Endothelial cell of hepatic sinusoid (primary cell): ENCODE data around the gene MMP20.

ENCODE experiments used
- in situ Hi-C: cut with HindIII; loops from 2 replicates; pipeline ENCODE4 v1.10.0; 2017; ENCODE audit warnings: low sequenced_read_pairs

Gene MMP20

DNA sequence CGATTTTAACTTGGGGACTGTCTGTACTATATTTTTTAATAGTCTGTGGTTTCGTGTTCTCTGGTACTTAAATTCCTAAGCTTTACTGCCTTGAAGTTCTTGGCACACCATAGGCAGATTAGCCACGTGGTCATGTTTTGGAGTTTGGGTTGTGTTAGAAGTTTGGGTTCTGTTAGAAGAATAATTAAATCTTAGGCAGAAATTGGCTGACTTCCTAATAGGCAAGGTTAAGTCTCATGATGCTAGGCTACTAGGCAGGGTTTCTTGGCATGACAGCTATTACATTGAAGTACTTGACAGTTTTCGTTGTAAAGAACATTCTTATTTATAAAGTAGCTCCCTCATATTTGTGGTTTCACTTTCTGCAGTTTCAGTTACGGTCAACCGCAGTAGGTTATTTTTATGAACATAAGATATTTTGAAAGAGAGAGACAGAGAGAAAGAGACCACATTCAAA is 64.5 kb downstream of the MMP20 start:
- in situ Hi-C loops, result no loop called here

DNA sequence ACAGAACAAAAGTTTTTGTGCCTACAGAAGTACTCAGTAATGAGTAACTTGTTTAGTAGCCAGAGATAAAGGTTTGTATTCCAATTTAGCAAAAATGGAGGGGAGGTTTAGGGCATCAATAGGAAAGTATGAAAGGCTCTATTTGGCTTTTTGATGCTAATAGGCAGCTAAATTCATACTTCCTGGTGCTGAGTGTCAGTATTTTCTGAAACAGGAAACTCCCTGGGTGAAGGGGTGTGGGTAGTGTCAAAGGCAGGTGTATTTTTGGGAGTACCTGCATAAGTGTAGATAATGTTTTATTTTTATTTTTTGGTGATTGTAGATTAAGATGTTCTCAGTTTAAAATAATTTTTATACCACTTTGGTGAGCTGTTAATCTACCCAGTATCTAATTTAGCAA is 65.3 kb downstream of the MMP20 start:
- in situ Hi-C loops, result no loop called here

DNA sequence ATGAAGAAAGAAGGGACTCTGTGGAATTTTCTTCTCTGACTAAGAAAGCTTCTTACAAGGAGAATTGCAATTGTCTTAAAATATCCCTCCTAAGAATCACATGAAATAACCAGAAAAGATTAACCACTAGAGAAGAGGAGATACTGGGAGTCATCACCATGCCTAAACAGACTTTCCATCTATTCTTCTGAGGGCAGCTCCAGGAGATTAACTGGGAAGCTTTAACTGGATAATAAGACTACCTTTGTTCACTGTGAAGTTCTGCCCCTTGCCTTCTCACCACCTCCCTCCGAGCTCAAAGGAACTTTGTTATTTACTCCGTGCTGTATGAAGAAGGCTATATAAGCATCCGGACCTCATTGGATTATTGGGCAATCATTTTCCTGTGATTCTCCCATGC is 70.0 kb downstream of the MMP20 start:
- in situ Hi-C loops, result no loop called here

DNA sequence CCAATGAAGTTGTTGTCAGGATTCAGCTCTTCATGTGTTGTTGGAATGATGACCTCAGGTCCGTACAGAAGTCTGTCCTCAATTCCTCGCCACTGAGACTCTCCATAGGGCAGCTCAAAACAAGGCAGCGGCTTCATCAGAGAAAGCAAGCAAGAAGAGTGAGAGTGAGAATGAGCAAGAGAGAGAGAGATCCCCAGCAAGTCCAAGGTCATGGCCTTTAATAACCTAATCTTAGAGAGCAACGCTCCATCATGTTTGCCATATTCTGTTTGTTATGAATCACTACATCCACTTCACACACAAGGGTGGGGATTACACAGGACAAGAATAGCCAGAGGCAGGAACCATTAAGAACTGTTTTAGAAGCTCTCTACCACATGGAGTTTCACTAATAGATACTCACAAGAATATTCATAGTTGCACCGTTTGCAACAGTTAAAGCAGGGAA is 71.3 kb downstream of the MMP20 start:
- in situ Hi-C loops, result no loop called here

DNA sequence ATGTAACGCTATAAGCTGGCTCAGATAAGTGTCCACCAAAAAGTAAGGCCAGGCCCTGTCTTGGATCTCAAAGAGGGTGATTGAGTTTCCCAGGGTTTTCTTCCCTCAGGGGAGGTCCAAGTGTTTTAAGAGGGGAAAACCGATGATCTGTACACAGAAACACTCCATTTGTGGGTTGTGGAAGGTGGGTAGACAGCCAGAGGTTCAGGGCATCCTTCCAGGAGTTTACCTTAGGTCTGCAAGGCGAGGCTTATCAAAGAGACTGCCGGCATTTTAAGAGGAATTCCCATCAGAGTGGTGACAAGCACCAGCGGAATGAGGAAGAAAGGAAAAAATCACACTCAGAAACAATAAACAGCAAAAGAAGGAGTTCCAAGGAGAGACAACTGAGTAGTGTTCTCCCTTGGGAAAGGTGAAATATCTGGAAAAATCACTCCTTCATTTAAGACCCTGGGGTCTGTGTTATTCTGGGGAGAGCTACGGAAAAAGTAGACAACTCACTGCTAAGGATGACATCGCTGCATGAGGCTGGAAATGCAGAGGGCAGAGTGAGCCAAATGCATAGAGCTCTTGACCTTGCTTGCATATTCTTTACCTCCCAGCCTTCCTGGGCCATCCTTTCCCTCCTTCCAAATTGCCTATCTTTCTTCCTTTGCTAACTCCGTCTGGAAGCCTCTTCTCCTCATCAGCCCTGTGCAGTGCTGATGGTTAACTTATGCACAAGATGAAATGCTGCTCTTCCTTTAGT is 72.5 kb downstream of the MMP20 start:
- in situ Hi-C loops, result no loop called here

DNA sequence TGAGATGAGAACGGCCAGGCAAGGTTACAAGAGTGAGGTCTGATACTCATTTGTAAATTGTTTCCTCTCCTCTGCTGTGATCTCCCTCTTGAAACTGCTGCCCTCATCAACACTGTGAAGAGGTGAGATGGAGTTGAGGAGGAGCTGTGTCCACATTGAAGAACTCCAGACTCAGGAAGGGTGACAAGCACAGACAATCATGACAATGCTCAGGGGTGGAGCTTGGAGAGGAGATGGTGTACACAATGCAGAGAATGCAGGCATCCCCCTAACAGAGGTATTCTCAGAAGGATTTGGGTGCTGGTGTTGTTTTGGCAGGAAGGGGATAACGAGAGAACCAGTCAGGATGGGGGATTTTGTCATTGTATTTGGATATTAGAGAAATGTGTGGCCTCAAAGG is 73.1 kb downstream of the MMP20 start:
- in situ Hi-C loops, result no loop called here

DNA sequence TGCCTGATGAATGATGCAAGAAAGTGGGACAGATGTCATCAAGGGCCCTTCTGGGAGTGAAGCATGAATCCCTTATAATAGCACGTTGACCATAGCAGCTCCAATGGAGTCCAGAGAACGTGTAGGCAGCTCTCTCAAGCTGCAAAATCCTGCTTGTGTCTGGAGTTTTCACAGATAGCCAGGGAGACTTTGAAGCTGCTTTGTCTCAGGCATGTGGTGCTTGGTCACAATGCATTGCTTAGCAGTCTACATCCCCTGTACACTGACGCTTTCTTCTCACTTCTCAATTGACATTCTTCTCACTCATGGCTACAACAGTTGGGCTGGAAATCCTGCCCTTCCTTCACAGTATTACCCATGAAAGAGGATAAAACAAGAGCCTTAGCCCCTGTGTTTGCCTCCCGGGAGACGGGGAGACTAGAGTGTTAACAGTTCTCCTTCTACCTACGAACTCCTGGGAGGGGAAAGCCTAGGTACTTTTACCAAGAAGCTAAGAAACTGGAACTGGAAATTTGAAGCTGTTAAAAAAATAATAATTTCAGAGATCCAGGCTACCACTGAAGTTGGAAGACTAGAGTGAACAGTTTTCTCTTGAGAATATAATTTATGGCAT is 73.9 kb downstream of the MMP20 start:
- in situ Hi-C loops, result no loop called here

DNA sequence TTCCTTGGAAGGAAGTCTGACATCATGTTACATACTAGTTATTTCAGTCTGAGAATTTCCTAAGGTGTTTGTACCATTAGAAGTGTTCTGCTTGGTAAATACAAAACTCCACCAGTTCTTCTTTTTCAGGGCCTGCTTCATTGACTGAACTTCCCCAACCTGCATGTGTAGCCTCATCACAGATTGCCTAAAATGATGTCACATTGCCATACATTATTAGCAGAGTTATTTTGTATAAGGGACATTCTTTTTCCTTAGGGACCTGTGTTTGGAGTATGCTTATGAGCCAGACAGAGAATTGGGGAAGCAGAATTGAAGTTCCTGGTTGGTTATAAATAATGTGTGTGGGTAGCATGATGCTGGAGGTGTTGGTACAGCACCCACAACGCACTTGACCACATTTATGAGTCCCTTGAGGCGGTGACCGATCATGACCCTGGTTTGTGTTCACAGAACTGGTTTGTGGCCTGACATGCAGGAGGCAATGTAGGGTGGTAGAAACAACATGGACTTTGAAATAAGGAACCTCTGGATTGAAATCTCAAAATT is 78.1 kb downstream of the MMP20 start:
- in situ Hi-C loops, result no loop called here

DNA sequence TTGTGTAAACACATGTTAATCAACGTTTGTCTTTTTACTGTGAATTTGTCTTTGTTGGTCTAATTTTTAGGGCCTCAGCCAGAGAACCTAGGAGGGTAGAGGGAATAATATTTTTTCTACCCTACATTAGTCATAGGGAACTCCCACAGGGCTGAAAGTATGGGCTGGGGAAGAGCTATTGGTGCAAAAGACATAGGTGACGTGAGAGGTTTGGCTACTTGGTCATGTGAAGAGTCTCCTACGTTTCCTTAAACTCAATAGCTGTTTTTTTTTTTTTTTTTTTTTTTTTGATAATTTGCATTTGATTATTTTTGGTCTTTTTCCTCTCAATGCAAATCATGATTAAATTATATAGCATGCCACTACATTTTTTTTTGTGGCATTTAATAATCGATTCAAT is 78.7 kb downstream of the MMP20 start:
- in situ Hi-C loops, result no loop called here

DNA sequence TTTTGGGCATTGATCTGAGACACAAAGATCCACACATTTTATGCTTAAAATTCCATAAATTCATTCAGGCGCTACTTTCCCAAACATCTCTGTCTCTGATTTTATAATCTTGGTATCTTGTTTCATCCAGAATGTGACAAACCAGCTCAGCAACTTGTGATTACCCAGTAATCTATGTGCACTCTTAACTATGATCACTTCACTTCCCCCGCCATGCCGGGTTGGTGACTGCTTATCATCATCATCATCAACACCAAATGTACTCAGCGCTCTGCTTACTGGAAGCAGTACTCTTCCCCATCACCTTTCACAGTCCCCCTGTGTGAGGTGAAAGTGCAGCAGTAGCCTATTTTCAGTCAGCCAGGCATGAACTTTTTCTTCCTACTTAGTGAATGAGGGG is 79.4 kb downstream of the MMP20 start:
- in situ Hi-C loops, result no loop called here

DNA sequence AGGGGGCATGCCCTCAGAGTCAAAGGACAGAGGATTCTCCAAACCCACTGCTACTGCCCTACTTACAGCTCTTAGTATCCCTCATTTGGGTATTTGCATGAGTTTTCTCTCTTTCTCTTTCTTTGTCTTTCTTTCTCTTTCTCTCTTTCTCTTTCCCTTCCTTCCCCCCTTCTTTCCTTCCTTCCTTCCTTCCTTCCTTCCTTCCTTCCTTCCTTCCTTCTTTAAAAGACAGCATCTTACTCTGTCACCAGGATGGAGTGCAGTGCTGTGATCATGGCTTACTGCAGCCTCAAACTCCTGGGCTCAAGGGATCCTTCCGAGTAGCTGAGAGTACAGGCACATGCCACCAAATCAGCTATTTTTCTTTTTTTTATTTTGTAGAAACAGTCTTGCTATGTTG is 80.5 kb downstream of the MMP20 start:
- in situ Hi-C loops, result no loop called here

DNA sequence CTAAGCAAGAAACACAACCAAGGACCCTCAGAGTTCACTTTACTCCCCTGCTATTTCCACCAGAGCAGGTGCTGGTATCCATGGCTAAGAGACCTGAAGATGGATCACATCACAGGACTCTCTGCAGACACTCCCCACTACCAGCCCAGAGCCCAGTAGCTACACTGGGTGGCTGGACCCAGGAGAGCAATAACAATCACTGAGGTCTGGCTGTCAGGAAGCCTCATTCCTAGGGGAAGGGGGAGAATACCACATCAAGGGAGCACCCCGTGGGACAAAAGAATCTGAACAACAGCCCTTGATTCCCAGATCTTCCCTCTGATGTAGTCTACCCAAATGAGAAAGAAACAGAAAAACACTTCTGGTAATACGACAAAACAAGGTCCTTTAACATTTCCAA is 85.6 kb downstream of the MMP20 start:
- in situ Hi-C loops, result no loop called here

DNA sequence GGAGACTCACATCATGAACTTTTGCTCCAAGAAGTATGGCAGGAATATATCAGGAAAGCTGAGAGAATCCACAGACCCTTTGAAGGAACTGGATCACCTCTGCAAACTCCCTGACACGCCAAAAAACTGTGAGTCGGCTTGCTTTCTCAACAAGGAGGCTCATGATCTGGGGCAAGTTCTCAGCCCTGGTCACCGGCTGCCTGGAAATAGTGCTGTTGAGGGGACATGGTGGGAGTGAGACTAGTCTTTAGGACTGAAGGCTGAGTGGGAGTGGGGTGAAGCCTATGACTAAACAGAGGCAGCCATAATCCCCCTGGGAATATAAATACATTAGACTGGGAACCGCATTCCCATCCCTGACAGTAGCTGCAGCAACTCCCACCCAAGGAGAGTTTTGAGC is 86.2 kb downstream of the MMP20 start:
- in situ Hi-C loops, result no loop called here

DNA sequence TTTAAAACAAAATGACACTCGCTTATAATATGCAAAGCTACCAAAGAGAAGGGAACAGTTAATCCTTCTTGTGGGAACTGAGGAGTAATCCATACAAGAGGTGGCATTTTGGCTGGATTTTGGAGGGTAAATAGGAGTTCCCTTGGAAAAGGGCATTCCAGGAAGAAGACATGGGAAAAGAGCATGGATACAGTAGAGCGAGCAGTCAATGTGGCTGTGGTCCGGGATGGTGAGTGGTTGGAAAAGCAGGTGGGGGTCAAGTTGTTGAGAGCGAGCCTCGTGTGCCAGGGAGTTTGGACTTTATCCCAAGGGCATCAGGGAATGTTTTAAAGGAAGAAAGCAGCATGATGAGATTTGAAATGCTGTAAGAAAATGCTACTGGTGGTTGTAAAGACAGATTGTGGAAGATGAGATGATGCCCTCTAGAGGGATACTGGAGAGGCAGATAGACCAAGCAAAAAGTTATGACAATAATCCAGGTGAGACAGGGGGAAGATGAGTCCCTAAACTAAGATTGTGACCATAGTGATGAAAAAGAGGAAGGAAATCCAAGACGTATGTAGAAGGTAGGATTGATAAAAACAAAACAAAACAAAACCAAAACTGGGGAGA is 90.8 kb downstream of the MMP20 start:
- in situ Hi-C loops, result no loop called here

DNA sequence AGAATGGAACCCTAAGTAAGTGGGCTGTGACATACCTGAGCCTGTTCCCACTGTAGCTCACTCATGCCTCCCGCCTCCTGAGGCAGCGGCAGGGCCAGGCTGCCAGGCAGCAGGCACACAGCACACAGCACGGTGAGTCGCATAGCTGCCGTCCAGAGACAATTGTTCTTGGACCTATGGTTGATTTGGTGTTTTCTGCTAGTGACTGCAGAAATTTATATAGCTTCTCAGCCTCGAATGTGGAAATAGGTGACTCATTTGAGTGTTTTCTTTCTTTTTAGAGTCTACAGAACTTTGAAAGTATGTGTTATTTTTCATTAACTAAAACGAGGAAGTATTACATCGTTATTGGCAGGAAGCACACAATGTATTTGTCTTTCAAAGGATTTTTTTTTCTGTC is 94.6 kb downstream of the MMP20 start, which contains the start of gene MMP7:
Gene MMP7 (minus strand): TSS at position 190 of the 400 bp plus-strand sequence. CDS start 47 bp downstream, at position 143.
- in situ Hi-C loops, result no loop called here

DNA sequence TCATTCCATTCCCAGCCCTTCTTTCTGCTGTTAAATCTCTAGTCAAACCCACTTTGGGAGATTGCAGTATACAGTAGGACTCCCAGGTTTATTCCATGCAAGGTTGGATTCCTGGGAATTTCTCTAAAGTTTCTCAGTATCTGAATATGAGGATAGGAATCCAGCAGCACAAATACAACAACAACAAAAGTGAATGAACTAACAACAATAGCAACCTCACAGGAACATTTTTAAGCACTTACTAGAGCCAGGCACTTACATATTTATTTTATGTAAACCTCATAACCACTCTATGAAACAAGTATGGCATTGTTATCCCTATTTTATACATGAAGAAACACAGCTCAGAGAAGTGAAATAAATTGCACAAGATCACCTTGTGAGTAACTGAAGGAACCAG is 96.5 kb downstream of the MMP20 start:
- in situ Hi-C loops, result no loop called here

DNA sequence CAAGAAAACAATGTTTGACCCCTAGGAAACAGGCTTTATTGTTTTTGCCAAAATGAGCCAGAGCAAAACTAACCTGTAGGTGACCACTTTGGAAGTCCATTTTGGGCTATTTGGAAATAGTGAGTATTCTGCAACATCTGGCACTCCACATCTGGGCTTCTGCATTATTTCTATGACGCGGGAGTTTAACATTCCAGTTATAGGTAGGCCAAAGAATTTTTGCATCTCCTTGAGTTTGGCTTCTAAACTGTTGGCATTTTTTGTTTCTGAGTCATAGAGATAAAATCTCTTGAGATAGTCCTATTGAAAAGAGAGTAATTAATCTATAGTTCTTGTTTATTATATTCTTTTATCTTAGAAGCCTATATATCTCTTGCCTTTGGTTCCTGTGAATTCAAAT is 97.4 kb downstream of the MMP20 start:
- in situ Hi-C loops, result no loop called here

DNA sequence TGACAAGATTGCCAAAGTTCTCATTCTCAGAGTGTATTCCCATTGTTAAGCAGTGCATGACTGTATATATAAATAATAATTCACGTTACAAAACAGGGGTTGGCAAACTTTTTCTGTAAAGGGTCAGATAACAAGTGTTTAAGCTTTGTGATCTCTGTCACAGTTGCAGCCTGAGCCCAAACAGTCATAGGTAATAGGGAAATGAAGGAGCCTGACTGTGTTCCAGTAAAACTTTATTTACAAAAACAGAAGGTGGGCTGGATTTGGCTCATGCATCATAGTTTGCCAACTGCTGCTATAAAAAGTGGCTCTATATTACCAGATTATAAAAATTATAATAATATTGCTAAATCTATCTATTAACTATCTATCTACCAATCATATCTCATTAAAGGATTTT is 98.1 kb downstream of the MMP20 start:
- in situ Hi-C loops, result no loop called here
